NCI-H2107 treated with DMSO at 0.1 percent for 48 hours (cell line): ENCODE measurements around the gene GRAMD4.
"Not testable (repeated sequence)": the region's sequence is repeated elsewhere in the genome, so short reads cannot be mapped to it uniquely, and the experiment has no call there.

ENCODE experiments used
- DNase-seq: peaks from one replicate; lab custom pipeline; 2025; ENCODE audit not compliant: unreplicated experiment; lab: John Stamatoyannopoulos, UW

Gene GRAMD4

DNA sequence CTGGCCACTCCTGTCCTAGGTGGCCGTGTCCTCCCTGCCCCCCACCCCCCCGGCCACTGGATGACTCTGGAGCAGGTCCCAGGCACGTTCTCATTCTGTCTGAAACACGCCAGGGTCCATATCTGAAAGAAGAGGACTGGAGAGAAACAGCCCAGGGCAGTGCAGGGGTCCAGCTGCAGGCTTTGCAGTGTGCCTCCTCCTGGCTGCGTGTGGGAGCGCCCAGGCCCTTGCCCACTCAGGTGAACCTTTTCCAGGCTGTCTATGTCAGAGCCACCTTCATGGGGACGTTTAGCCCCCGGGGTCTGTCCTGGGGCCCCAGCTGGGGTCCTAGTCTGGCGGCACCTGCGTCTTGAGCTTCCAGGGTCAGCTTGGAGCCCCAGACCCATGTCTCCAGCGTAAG lies 15.6 kb downstream of the GRAMD4 start:
- DNase-seq, result no peak

DNA sequence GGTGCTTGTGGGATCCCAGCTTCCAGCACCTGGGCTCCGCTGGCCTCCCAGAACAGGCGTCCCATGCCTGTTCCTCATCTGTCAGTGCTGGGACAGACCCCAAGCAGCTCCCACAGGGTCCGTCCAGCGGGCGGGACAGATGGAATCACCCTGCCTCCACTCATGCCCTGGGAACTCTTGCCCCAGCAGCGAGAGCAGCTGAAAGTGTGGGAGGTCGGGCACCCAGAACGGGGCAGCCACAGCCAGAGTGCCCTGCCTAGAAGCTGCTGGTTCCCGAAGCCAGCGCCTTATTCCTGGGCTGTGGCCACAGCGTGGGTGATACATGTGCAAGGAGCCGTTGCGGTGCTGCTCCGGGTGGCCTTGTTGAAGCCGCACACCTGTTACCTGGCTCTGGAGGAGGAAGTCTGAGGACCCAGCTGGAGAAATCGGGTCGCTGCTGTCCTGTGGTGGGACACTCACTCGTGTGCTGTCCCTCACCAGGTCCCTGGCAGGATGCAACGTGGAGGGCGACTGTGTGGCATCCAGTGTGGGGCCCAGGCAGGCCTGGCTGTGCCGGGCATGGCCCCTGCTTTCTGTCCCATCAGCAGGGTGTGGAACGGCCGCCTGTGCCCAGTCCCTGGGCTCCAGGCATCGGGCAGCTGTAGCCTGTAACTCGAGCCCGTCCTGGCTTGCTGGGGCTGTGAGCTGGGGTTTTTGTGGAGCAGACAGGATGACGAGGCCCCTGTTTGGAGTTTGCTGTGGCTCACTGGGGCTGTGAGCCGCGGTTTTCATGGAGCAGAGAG lies 16.2 kb downstream of the GRAMD4 start:
- no peak for DNase-seq

DNA sequence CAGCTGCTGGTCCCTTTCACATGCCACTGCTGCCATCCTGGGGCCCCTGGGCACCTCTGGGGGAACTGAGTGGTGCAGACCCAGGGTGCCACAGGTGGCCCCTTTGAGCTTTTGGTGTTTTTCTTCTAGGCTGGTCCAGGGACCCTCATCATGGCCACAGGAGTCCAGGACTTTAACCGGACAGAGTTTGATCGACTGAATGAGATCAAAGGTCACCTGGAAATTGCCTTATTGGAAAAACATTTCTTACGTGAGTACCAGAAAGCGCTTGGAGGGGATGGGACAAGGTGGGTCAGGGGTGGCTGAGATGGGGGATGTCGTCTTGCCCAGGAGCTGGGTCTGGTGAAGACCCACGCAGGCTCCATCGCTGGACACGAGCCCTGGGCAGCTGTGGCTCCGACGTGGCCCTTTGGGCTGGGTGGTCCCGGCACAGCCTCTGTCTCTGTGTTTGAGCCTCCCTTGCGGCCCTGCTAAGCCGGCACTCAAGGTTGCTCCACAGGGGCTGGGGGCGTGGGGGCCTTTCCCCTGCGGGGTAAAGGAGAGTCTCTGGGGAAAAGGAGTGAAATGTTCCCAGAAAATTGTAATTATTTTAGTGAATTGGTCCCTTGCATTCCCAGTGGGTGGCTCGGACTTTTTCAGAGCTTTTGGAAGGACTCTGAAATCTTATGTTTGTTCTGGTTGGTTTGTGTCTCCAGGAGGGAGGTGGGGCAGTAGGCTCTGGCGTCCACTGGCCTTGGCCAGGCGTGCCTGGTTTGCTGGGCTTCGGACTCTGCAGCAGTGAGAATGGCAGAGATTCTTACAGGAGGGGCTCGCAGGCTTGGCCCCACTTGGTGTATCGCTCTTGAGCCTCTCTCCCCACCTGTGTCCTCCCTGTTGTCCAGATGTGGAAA lies 17.8 kb downstream of the GRAMD4 start:
- DNase-seq, result no peak

DNA sequence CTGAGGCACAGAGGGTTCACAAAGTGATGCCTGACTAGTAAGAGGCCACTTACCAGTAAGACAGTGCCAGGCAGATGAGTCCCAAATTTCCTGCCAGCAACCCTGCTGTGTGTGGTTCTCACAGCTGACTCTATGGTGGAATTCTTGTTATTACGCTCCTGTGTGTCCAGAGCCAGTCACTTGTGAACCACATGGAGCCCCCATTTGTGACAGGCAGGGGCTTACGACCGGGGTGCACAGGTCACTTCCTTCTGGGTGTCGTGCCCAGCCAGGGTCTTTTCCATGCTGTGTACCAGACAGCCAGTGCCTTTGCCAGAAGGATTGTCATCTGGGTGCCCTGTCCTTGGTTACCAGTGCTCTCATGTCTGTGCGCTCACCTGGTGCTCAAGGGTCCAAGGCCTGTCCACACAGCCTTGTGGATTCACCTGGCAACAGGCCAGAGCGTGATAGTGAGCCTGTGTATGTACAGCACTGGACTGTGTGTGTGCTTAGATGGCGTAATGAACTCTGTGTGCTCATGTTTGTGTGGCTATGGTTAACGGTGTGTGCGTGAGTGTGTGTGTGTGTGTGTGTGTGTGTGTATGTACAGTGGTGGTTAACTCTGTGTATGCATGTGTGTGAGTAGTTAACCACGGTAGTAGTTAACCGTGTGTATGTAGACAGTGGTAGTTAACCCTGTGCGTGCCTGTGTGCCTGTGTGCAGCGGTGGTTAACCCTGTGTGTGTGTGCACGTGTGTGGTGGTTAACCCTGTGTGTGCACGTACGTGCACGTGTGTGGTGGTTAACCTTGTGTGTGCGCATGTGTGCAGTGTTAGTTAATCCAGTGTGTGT lies 18.6 kb downstream of the GRAMD4 start:
- DNase-seq, result no peak

DNA sequence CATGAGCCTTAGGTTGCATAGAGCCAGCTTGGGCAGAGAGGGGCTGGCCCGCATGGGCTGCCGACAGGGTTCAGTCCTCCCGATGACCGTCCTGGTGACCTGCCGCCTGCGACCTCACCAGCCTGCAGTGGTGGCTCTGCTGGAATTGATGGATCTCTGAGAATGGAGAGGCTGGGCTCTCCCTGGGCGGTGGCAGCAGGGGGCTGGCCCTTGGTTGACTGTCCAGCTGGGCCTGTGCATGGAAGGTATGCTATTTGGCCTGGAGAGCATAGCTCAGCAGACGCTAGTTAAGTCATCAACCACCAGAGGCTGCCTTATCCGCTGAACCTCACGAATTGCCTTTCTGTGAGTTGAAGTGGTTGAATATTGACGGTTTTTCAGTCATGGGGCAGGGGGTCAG lies 19.7 kb downstream of the GRAMD4 start:
- no peak for DNase-seq

DNA sequence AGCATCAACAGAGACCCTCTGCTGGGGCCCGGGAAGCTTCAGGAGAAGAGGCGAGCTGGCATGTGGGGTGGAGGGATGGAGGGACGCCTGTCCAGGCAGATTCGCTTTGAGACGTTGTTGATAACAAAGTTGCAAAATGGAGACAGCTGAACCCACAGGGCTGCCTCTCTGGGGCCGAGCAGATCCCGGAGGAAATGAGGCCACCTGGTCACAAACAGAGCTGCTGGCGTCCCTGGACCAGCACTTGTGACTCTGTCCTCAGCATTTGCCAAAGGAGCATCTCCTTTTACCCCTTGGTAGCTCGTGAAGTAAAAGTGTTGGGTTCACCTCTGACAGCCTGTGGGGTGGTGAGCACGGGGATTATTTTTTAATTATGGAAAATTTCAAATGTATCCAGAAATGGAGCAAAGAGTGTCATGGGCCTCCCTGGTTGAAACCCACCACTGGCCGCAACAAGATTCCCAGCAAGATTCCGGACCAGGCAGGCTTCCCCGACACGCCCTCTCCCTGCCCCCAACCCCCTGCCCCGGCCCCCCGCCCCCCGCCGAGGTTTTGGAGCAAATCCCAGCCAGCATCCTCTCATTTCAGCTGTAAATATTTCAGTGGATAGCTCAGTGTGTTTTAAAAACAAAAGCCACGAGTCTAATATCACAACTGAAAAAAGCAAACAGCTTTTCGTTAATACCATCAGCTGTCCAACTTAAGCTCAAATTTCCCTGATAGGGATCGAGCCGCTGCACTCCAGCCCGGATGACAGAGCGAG lies 20.3 kb downstream of the GRAMD4 start:
- no peak for DNase-seq

DNA sequence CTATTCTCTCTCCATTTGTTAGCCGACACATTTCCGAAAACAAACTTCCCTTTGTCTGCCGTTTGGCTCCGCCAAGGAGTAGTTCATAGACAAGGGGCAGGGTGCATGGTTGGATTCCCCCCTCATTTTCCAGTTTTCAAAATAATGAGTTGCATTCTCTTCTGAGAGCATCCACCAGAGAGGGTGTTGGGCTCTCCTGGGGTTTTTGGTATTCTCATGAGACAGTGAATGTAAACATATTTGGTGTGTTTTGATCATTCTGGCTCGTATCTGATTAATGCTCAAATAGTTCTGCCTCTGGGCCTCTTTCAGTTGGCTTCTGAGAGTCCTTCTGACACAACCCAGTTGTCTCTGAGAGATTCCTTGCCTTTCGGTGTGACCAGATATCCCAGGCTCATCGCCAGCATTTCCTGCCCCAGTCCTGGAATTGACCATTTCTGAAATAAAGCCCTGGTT lies 21.7 kb downstream of the GRAMD4 start:
- no peak for DNase-seq

DNA sequence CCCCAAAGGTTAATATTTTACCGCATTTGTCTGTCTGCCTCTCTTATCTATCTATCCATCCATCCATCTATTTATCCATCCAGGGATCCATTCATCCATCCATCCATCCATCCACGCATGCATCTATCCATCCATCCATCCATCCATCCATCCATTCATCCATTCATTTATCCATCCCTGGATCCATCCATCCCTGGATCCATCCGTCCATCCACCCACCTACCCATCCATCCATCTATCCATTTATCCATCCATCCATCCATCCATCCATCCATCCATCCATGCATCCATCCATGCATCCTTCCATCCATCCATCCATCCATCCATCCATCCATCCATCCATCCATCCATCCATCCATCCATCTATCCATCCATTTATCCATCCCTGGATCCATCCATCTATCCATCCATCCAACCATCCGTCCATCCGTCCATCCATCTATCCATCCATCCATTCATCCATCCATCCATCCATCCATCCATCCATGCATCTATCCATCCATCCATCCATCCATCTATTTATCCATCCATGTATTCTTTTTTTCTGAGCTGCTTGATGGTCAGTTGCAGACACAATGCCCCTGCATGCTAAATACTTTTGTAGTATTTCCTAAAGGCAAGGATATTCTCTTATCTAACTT lies 22.8 kb downstream of the GRAMD4 start:
- DNase-seq, result not testable (repeated sequence)

DNA sequence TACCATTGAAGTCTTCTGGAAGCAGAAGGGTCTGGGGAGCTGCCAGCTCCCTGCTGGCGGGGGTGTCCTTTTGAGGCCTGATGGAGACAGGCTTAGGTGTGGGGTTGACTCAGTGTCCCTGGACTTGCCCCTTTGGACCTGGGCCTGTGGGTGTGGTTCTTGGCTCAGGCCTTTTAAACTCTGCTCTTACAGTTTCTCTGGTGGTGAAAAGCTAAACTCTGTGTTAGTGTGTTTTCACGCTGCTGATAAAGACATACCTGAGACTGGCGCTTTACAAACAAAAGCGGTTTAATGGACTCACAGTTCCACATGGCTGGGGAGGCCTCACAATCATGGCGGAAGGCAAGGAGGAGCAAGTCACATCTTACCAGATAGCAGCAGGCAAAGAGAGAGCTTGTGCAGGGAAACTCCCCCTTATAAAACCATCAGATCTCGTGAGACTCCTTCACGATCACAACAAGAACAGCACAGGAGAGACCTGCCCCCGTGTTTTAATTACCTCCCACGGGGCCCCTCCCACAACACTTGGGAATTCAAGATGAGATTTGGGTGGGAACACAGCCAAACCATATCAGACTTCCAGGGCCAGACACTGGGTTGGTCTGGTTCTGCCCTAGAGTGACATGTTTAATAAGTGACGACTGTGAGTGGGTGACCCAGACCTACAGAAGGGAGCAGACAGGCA lies 26.5 kb downstream of the GRAMD4 start:
- no peak for DNase-seq

DNA sequence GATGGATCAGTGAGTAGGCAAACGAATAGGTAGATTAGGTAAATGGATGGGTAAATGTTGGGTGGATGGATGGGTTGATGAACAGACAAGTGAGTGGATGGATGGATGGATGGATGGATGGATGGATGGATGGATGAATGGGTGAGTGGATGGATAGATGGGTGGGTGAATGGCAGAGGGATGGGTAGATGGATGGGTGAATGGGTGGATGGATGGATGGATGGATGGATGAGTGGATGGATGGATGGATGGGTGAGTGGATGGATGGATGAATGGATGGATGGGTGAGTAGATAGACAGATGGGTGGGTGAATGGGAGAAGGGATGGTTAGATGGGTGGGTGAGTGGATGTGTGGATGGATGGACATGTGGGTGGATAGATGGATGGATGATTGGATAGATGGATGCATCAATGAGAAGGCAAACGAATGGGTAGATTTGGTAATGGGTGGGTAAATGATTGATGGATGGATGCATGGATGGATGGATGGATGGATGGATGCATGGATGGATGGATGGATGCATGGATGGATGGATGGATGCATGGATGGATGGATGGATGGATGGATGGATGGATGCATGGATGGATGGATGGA lies 28.1 kb downstream of the GRAMD4 start:
- not testable (repeated sequence) for DNase-seq

DNA sequence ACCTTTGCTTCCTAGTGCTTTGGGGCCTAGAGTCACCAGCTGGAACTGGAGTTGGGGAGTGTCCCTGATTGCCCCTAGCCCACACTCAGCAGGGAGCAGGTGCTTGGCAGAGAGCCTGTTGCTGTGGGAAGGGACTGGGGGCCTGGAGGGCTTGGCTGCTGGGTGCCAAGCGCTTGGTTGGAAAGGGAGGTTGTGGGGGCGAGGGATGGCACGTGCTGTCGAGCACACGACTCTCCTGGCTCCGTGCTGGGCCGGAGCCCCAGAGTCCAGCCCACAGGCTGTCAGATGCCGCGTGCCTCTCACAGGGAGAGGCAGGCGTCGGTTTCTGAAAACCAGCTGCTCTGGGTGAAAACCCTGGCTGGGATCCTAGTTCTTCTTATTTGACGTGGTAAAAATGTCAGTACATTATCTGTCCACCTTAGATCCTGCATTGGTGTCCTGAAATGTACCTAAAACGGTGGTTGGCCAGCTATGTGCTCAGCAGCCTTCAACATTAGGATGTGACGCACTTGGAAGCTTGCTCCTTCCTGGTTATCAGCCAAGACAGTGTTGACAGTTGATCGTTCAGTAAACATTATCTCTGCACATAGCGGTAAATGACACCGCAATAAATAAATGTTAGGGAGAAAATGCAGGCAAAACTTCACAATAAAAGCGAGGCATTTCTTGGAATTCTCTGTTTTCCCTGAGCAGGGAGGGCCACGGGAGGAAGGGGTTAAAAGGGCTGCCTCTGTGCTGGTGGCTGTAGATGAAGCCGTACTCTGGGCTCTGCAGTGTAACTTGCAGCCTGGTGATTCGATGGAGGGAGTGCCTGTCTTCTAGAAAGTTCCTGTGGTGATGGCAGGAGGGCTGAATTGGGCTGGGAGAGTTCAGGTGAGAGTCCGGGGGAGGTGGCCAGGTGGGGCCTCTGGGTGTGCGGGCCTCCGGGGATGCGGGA lies 29.2 kb downstream of the GRAMD4 start:
- peak; percentile 46 for DNase-seq

DNA sequence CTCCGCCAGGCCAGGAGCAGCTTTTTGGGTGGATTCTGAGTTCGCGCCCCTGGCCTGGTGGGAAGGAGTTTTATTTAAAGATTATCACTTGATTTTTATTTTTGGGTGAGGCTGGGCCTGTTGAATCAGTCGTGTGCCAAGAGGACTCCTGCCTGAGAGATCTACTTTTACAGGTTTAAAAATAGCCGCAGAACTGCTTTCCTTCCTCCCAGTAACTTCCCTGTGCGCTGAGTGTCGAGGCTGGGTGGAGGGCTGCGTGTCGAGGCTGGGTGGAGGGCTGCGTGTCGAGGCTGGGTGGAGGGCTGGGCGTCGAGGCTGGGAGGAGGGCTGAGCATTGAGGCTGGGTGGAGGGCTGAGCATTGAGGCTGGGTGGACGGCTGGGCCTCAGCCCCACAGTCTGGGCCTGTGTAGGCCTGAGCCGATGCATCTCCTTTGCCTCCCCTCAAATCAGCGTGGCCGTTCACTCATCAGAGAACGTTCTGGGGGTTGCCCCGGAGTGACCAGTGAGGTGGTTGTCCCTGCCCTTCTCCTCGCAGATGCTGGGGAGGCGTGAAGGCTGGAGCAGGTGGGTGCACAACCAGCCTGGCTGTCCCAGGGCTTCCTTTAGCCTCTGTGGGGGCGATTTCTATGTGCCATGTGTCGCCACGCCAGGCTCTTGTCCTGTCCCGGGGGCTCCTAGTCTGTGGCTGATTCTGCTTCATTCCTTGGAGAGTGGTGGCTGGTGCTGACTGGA lies 30.1 kb downstream of the GRAMD4 start:
- DNase-seq, result no peak

DNA sequence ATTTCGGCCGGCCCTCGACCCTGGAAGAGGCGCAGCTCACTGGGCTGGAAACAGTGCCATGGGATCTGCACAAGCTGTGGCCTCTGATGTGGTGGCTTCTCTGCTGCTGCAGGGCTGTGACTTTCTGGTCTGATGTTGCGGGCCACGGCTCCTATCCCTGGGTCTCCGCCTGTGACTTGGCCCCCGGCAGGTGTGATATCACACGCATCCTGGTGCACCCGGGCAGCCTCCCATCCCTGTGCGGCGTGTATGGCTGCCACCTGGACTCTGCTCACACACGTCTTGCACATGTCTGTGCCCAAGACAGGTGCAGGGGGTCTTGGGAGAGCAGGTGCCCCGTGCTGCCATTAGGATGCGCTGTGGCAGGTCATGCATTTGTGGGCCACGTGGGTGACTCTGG lies 31.1 kb downstream of the GRAMD4 start:
- DNase-seq, result no peak

DNA sequence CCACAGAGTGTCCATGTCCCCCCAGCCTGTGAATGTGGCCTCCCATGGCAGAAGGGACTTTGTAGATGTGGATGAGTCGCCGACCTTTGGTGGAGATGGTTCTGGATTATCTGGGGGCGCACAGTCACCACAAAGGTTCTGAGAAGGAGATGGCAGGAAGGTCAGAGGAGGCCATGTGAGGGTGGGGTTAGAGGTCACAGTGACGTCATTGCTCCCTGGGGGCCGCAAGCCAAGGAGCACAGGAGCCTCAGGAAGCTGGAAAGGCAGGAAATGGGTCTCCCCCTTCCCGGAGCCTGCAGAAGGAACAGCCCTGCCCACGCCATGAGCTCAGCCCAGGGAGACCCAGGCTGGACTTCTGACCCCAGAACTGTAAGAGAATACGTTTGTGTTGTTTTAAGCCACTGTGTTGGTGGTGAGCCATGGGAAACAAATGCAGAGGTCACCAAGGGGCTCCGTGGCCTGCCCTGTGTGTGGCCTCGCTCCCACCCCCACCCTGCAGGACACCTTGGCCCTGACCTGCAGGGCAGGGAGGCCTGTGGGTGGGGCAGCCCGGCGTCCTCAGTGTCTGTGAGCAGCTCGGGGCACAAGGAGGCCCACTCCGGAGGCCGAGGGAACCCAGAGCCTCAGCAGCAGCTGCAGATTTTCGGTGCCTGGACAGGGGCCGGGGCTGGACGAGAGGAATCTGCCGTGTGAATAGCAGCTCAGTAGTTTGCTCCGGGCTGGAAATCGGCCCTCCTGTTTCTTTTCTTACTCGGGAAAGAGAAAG lies 32.1 kb downstream of the GRAMD4 start:
- no peak for DNase-seq

DNA sequence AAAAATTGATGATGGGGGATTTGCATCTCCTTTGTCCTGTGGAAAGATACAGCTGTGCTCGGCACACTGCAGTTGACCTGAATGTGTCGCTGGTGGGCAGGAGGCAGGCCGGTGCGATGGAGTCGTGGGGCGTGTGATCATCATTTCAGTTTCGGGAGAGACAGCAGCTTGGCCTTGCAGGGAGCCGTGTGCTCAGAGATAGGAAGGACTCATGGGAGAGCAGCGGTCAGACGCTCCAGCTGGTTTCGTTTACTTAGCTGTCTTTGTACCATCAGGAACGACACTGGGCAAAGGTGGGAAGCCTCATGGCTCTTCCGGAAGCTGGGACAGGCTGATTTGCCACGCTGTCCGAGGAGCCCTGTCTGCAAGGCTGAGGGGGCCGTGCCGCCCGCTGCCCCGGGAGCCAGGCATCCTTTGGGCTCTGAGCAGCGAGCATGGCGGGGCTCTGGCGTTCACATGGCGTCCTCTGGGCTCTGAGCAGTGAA lies 32.7 kb downstream of the GRAMD4 start:
- DNase-seq, result no peak

DNA sequence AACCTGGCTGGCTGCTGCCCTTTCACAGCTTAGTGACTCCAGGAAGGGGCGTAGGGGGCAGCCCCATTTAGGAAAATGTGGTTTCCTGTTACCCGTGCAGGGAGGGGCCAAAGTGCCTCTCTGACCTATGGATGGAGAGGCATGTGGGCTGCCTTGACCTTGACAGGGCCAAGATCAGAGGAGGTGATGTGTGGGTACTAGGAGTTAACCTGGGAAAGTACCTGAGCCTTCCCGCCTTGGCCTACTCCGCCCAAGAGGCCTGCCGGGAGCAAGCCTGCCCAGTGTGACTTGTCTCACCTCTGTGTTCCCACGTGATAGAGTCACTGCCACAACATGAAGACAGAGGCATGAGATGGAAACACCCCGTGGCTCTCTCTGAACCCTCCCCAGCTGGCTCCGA lies 33.4 kb downstream of the GRAMD4 start:
- DNase-seq, result no peak
